ENCODE data around the gene IDE. TPM values are rescaled to one million over a fixed set of nuclear protein-coding genes. Genes with fewer than 3 reads are reported as not detected.
"Not testable (repeated sequence)": the region's sequence is repeated elsewhere in the genome, so short reads cannot be mapped to it uniquely, and the experiment has no call there.

IDE gene
- total RNA-seq, 6 experiments from 2014 or later: 25.6 to 31.4 (median 29.2) TPM

DNA sequence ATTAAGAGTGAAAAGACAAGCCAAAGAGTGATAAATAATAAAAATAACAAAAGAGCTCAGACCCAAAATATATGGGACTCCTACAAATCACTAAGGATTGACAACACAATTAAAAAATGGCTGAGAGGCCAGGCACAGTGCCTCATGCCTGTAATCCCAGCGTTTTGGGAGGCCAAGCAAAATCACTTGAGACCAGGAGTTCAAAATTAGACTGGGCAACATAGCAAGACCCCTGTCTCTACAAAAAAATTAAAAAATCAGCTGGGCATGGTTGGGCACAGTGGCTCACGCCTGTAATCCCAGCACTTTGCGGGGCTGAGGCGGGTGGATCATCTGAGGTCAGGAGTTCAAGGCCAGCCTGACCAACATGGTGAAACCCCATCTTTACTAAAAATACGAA lies 137.3 kb downstream of the IDE start:
- ATAC-seq (no peak), DNase-seq (no peak)
- Histone ChIP-seq H3K4me3 (no peak overlapping the region), H3K4me1 (no peaks in the 10 kb centered on the region), H3K27ac (no peak overlapping the region), H3K36me3 (no peaks in the 10 kb centered on the region), H3K27me3 (no peaks in the 10 kb centered on the region), H3K9me3 (no peaks in the 10 kb centered on the region)
- 87% methylated on average over 4 of the region's 5 CpGs for WGBS (ENCODE audit: insufficient coverage, low coverage, low lambda C conversion rate, missing lambda C conversion rate)
- intact Hi-C loops (cut with DNase I): no loop called here
- TF ChIP-seq, protein P1, sequence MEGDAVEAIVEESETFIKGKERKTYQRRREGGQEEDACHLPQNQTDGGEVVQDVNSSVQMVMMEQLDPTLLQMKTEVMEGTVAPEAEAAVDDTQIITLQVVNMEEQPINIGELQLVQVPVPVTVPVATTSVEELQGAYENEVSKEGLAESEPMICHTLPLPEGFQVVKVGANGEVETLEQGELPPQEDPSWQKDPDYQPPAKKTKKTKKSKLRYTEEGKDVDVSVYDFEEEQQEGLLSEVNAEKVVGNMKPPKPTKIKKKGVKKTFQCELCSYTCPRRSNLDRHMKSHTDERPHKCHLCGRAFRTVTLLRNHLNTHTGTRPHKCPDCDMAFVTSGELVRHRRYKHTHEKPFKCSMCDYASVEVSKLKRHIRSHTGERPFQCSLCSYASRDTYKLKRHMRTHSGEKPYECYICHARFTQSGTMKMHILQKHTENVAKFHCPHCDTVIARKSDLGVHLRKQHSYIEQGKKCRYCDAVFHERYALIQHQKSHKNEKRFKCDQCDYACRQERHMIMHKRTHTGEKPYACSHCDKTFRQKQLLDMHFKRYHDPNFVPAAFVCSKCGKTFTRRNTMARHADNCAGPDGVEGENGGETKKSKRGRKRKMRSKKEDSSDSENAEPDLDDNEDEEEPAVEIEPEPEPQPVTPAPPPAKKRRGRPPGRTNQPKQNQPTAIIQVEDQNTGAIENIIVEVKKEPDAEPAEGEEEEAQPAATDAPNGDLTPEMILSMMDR (IDR thresholded peaks at IDR 0.05): no peak
- no peak for TF ChIP-seq POLR2A (IDR thresholded peaks at IDR 0.05)

DNA sequence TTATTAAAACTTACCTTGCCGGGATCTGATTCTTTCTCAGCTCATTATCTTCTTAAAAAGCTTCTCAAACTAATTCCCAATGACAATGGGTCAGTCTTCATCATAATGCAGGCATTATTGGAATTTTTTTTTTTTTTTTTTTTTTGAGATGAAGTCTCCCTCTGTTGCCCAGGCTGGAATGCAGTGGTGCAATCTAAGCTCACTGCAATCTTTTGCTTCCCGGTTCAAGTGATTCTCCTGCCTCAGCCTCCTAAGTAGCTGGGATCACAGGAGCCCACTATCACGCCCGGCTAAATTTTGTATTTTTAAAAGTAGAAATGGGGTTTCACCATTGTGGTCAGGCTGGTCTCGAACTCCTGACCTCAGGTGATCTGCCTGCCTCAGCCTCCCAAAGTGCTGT lies 137.8 kb downstream of the IDE start:
- DNase-seq; H3K27ac ChIP-seq; ATAC-seq; H3K4me3 ChIP-seq; intact Hi-C loops (cut with DNase I); H3K4me1 ChIP-seq; H3K27me3 ChIP-seq; H3K36me3 ChIP-seq; H3K9me3 ChIP-seq: not testable (repeated sequence)
- 92% methylated on average over 5 of the region's 5 CpGs for WGBS (ENCODE audit: insufficient coverage, low coverage, low lambda C conversion rate, missing lambda C conversion rate)

DNA sequence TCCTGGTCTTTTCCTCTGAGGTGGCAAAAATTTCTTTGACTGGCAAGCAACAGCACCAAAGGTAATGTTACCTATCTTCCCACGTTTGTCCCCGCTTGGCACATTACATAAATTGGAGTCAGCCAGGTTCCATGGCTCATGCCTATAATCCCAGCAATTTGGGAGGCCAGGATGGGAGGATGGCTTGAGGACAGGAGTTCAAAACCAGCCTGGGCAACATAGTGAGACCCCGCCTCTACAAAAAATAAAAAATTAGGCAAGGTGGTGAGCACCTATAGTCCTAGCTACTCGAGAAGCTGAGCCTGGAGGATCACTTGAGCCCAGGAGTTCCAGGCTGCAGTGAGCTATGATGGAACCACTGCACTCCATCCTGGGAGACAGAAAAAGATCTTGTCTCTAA lies 139.5 kb downstream of the IDE start:
- WGBS (ENCODE audit: insufficient coverage, low coverage, low lambda C conversion rate, missing lambda C conversion rate): 74% methylated on average over 4 of the region's 4 CpGs
- no peaks in the 10 kb centered on the region for H3K27me3 ChIP-seq
- intact Hi-C loops (cut with DNase I): no loop called here
- ATAC-seq (no peak), DNase-seq (no peak)
- H3K27ac ChIP-seq: no peak overlapping the region
- no peak overlapping the region for H3K4me3 ChIP-seq
- no peaks in the 10 kb centered on the region for H3K36me3 ChIP-seq
- TF ChIP-seq POLR2A (IDR thresholded peaks at IDR 0.05): no peak
- no peaks in the 10 kb centered on the region for H3K4me1 ChIP-seq
- H3K9me3 ChIP-seq: no peaks in the 10 kb centered on the region

DNA sequence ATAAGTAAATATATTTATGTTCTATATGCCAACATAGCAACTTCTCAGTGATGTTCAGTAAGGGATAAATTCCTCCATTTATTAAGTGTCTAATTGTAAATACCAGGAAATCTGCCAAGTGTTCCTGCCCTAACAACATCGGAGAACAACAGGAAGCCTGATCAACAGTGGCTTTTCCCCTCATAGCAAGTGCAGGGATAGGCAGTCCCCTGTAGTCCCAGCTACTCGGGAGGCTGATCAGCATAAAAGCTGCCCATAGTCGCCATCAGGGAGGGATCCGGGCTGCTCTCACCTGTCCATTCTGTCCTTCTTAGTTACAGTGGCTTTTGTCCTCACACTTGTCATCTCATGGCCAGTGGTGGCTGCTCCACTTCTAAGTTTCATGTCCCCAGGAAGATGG lies 141.3 kb downstream of the IDE start:
- H3K9me3 ChIP-seq: no peaks in the 10 kb centered on the region
- DNase-seq: no peak
- 27% methylated on average over 4 of the region's 4 CpGs for WGBS (ENCODE audit: insufficient coverage, low coverage, low lambda C conversion rate, missing lambda C conversion rate)
- H3K4me3 ChIP-seq: no peak overlapping the region
- TF ChIP-seq POLR2A (IDR thresholded peaks at IDR 0.05): no peak
- TF ChIP-seq, protein P1 (IDR thresholded peaks at IDR 0.05): no peak
- H3K27ac ChIP-seq: no peak overlapping the region
- H3K27me3 ChIP-seq: no peaks in the 10 kb centered on the region
- intact Hi-C loops (cut with DNase I): no loop called here
- H3K4me1 ChIP-seq: no peaks in the 10 kb centered on the region
- ATAC-seq: peak; percentile 34 to 73 (median 43)
- H3K36me3 ChIP-seq: no peaks in the 10 kb centered on the region

DNA sequence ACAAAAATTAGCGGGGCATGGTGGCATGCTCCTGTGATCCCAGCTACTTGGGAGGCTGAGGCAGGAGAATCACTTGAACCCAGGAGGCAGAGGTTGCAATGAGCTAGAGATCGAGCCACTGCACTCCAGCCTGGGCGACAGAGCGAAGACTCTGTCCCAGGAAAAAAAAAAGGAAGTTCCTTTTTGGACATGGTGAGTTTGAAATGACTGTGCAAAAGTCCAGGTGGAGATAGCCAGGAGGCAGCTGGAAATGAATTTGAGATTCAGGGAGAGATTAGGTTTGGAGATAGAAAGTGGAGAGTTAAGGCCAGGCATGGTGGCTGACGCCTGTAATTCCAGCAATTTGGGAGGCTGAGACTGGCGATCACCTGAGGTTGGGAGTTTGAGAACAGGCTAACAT lies 143.8 kb downstream of the IDE start:
- no peak for TF ChIP-seq POLR2A (IDR thresholded peaks at IDR 0.05)
- TF ChIP-seq, protein P1 (IDR thresholded peaks at IDR 0.05): no peak
- whole genome bisulfite sequencing (ENCODE audit: insufficient coverage, low coverage, low lambda C conversion rate, missing lambda C conversion rate): 90% methylated on average over 3 of the region's 6 CpGs
- no peak for DNase-seq
- Histone ChIP-seq H3K27ac (no peak overlapping the region), H3K4me3 (no peak overlapping the region), H3K9me3 (no peaks in the 10 kb centered on the region), H3K4me1 (no peaks in the 10 kb centered on the region), H3K27me3 (no peaks in the 10 kb centered on the region), H3K36me3 (no peaks in the 10 kb centered on the region)
- ATAC-seq: no peak
- intact Hi-C loops (cut with DNase I): no loop called here

DNA sequence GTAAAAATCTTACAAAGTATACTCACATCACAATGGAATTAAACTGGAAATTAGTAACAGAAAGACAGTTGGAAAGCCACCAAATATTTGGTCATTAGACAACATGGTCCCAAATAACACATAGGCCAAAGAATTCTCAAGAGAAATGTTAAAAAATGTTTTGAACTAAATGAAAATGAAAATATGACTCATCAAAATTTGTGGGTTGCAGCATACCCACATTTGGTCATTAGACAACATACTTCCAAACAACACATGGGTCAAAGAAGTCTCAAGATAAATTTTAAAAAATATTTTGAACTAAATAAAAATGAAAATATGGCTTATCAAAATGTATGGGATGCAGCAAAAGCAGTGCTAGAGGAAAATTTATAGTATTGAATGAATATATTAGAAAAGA lies 152.3 kb downstream of the IDE start:
- Histone ChIP-seq H3K27me3 (peaks cover 0 to 14% of the 10 kb centered on the region in 2 donors), H3K4me3 (no peak overlapping the region), H3K27ac (no peak overlapping the region), H3K36me3 (no peaks in the 10 kb centered on the region), H3K9me3 (no peaks in the 10 kb centered on the region), H3K4me1 (peaks cover 0 to 6% (median 0%) of the 10 kb centered on the region in 4 donors)
- DNase-seq: no peak
- ATAC-seq: no peak
- TF ChIP-seq, protein P1 (IDR thresholded peaks at IDR 0.05): no peak
- TF ChIP-seq POLR2A (IDR thresholded peaks at IDR 0.05): no peak
- intact Hi-C loops (cut with DNase I): no loop called here

Data from right lobe of liver (tissue), 6 donors.